Subcutaneous abdominal adipose tissue (tissue), 5 donors: ENCODE measurements around the gene SIGLEC9.
A peak's percentile ranks its signal among the peaks of the same experiment; 100 is the strongest.

Experiments
- H3K27ac ChIP-seq: one replicate; pipeline ENCODE4 v1.7.0; 2013; ENCODE audit warnings: low read depth, mild to moderate bottlenecking, inconsistent platforms, low read length, moderate library complexity
- H3K27me3 ChIP-seq, 5 donors: one replicate each; pipeline ENCODE4 v1.7.0; 2013; ENCODE audit warnings: low read length in 5 of 5, inconsistent platforms in 1 of 5; ENCODE audit not compliant: control insufficient read depth in 5 of 5, insufficient read depth in 4 of 5
- H3K36me3 ChIP-seq, 5 donors: one replicate each; pipeline ENCODE4 v1.7.0; 2013; ENCODE audit warnings: low read length in 5 of 5; ENCODE audit not compliant: control insufficient read depth in 5 of 5, insufficient read depth in 5 of 5
- H3K4me1 ChIP-seq, 5 donors: one replicate each; pipeline ENCODE4 v1.7.0; 2013; ENCODE audit warnings: low read length in 5 of 5, mild to moderate bottlenecking in 3 of 5, moderate library complexity in 1 of 5; ENCODE audit not compliant: control insufficient read depth in 5 of 5, insufficient read depth in 5 of 5
- H3K4me3 ChIP-seq, 5 donors: one replicate each; pipeline ENCODE4 v1.7.0; 2013; ENCODE audit warnings: low read length in 5 of 5, low read depth in 1 of 5
- H3K9ac ChIP-seq, 5 donors: one replicate each; pipeline ENCODE4 v1.7.0; 2013; ENCODE audit warnings: low read length in 5 of 5, mild to moderate bottlenecking in 4 of 5, moderate library complexity in 3 of 5
- H3K9me3 ChIP-seq, 5 donors: one replicate each; pipeline ENCODE4 v1.7.0; 2013; ENCODE audit warnings: low read length in 5 of 5; ENCODE audit not compliant: control insufficient read depth in 5 of 5
- donor health status: healthy.
- donor health status: healthy.
- donor health status: healthy.
- donor health status: healthy.
- donor health status: healthy.

The SIGLEC9 gene

DNA sequence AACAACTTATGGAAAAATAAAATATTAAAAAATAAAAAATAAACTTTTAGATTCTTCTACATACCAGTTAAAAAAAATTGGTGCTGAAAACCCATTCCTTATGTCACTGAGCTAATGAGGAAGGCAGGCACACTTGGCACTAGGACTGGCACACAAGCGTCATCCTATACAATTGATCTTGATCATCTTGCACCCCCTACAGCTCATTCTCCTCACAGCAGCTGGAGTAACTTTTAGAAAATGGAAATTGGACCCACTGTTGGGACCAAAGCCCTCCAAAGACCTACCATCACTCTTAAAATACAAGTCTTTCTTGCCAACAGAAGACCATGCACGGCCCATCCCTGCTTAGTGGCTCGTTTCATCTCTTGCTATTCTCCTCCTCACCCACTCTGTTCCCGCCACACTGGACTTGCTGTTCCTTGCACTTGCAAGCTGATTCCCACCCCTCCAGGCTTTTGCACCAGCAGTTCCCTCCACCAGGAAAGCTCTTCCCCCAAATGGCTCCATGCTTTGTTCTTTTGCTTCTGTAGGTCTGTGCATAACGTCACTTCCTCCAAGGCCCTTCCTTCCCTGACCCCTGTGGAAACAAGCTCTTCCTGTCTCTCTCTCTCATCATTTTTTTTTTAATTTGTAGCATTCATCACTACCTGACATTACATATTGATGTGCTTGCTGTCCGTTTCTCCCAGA is 28.1 kb upstream of the SIGLEC9 start:
- Histone ChIP-seq H3K4me1 (peaks cover 0 to 29% (median 26%) of the 10 kb centered on the region in 5 donors), H3K9ac (no peak overlapping the region), H3K9me3 (no peaks in the 10 kb centered on the region), H3K27me3 (no peaks in the 10 kb centered on the region), H3K4me3 (no peak overlapping the region), H3K27ac (no peak overlapping the region), H3K36me3 (peaks cover 0 to 26% (median 14%) of the 10 kb centered on the region in 5 donors)

DNA sequence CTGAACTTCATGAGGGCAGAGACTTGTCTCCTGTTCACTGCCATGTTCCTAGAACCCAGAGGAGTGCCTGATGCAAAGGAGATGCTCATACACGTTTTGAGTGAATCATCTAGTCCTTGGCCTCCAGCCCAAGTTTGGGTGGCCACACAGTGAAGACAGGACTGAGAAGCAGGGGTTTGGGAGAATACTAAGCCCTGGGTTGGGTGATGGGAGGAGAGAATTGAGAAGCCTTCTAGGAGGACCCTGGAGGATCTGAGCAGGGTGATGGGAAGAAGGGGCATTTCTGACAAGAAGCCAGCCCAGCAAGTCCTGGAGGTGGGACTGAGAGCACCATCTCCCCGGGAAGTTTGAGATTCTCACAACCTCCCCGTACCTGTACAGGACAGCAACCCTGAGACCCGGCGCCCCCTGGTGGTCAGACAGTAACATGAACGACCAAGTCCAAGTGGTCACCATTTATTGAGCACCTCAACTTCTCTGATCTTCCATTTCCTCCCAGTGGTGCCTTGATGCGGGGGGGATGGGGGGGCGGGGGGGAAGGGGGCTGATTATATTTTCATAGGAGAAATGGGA is 27.5 kb upstream of the SIGLEC9 start:
- Histone ChIP-seq H3K9ac (no peak overlapping the region), H3K36me3 (peaks cover 0 to 29% (median 16%) of the 10 kb centered on the region in 5 donors), H3K27me3 (no peaks in the 10 kb centered on the region), H3K4me1 (peaks cover 0 to 29% (median 26%) of the 10 kb centered on the region in 5 donors), H3K27ac (no peak overlapping the region), H3K9me3 (no peaks in the 10 kb centered on the region), H3K4me3 (no peak overlapping the region)

- Histone ChIP-seq H3K4me3 (no peak overlapping the region), H3K9ac (no peak overlapping the region), H3K4me1 (peaks cover 0 to 29% (median 26%) of the 10 kb centered on the region in 5 donors), H3K9me3 (no peaks in the 10 kb centered on the region), H3K36me3 (peaks cover under 1 to 35% (median 21%) of the 10 kb centered on the region in 5 donors), H3K27ac (no peak overlapping the region), H3K27me3 (no peaks in the 10 kb centered on the region)
Observed at GRCh38 chr19:51097796-51098195, 26.9 kb upstream of the SIGLEC9 start.

DNA sequence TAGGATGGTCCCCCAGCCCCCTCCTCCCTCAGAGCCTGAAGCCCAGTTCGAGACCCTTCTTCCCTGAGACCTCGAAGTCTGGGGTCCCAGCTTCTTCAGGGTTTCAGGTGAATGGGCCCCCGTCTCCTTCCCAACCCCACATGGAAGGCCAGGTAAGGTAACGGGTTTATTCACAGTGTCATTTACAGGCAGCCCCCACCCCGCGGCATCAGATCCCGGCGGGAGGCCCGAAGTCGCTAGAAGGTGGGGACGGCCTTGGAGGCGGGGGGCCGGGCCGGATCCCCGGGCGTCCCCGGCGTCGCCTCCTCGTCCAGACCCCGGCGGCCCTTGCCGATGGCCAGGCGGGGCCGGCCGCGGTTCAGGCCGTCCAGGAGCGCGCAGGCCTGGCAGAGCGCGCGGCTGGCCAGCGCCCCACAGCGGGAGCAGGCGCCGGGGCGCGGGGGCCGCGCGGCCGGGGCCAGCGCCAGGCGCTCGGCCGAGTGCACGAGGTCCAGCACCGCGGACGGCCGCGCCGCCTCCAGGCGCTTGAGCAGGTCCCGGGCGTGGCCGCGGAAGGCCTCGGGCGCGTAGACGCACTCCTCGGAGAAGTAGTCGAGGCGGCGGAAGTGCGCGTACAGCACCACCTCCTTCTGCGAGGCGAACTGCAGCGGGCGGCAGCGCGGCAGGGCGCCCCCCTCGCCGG is 26.2 kb upstream of the SIGLEC9 start:
- H3K4me3 ChIP-seq: peak overlapping the region in 2 of 5 donors; percentile 14 to 41
- peaks cover 3 to 39% (median 23%) of the 10 kb centered on the region in 5 donors for H3K36me3 ChIP-seq
- H3K27me3 ChIP-seq: no peaks in the 10 kb centered on the region
- H3K27ac ChIP-seq: no peak overlapping the region
- no peaks in the 10 kb centered on the region for H3K9me3 ChIP-seq
- no peak overlapping the region for H3K9ac ChIP-seq
- peaks cover 0 to 34% (median 28%) of the 10 kb centered on the region in 5 donors for H3K4me1 ChIP-seq

DNA sequence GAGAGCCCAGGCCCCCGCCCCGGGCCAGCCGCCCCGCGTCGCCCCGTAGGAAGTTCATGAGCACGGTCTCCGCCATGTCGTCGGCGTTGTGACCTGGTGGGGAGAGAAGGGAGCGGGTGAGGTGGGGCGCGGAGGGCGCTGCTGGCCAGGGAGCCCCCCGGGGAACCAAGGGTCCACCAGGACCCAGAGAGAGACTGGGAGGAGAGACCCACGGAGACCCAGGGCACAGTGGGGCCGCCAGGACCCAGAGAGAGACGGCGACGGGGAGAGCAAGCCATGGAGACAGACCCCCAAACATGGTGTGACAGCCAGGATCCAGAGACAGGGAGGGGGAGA is 25.7 kb upstream of the SIGLEC9 start:
- Histone ChIP-seq H3K4me1 (peaks cover 0 to 39% (median 33%) of the 10 kb centered on the region in 5 donors), H3K4me3 (peak overlapping the region in 2 of 5 donors; percentile 14 to 41), H3K9me3 (no peaks in the 10 kb centered on the region), H3K27ac (no peak overlapping the region), H3K9ac (peak overlapping the region in 1 of 5 donors; percentile 17), H3K36me3 (peaks cover 3 to 43% (median 28%) of the 10 kb centered on the region in 5 donors), H3K27me3 (no peaks in the 10 kb centered on the region)

DNA sequence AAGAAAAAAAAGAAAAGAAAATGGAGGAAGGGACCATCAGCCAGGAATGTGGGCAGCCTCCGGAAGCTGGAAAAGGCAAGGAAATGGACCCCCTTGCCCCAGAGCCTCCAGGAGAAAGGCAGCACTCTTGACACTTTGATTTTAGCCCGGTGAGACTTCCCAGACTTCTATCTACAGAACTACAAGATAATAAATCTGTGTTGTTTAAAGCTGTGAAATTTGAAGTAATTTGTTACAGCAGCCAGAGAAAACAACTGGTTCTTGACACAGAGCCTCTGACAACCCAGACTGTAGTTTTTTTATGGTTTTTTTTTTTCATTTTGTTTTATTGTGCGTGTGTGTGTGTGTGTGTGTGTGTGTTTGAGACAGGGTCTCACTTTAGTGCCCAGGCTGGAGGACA is 24.1 kb upstream of the SIGLEC9 start:
- H3K9ac ChIP-seq: no peak overlapping the region
- peaks cover 3 to 56% (median 29%) of the 10 kb centered on the region in 5 donors for H3K36me3 ChIP-seq
- H3K4me1 ChIP-seq: peaks cover 0 to 45% (median 34%) of the 10 kb centered on the region in 5 donors
- no peaks in the 10 kb centered on the region for H3K9me3 ChIP-seq
- H3K27ac ChIP-seq: no peak overlapping the region
- H3K27me3 ChIP-seq: no peaks in the 10 kb centered on the region
- no peak overlapping the region for H3K4me3 ChIP-seq

- Histone ChIP-seq H3K4me3 (no peak overlapping the region), H3K9me3 (no peaks in the 10 kb centered on the region), H3K9ac (peak overlapping the region in 1 of 5 donors; percentile 32), H3K4me1 (peaks cover 0 to 45% (median 34%) of the 10 kb centered on the region in 5 donors), H3K36me3 (peaks cover 3 to 56% (median 29%) of the 10 kb centered on the region in 5 donors), H3K27me3 (no peaks in the 10 kb centered on the region), H3K27ac (no peak overlapping the region)
Observed at GRCh38 chr19:51101171-51101865, 23.4 kb upstream of the SIGLEC9 start.

DNA sequence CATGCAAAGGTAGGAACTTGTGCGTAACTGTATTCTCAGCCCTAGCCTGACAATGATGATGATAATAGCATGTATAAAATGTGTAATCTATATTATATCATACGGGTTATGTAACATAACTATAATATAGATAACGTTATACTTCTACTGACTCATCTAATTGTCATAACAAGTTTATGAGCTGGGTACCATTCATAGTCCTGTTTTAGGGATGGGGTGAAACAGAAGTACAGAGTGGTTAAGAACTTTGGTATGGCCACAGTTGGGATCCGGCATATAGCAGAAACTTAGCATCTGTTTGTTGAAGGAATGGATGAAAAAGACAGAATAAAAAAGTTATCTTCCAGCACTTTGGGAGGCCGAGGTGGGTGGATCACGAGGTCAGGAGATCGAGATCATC is 21.7 kb upstream of the SIGLEC9 start:
- Histone ChIP-seq H3K4me1 (peaks cover 2 to 58% (median 44%) of the 10 kb centered on the region in 5 donors), H3K9me3 (no peaks in the 10 kb centered on the region), H3K4me3 (no peak overlapping the region), H3K9ac (no peak overlapping the region), H3K36me3 (peaks cover 3 to 52% (median 25%) of the 10 kb centered on the region in 5 donors), H3K27ac (no peak overlapping the region), H3K27me3 (no peaks in the 10 kb centered on the region)

GRCh38 chr19:51103926-51104341 is 20.8 kb upstream of the SIGLEC9 start:
- Histone ChIP-seq H3K4me1 (peaks cover 3 to 64% (median 45%) of the 10 kb centered on the region in 5 donors), H3K27me3 (no peaks in the 10 kb centered on the region), H3K27ac (no peak overlapping the region), H3K9ac (no peak overlapping the region), H3K36me3 (peaks cover 3 to 48% (median 23%) of the 10 kb centered on the region in 5 donors), H3K4me3 (no peak overlapping the region), H3K9me3 (no peaks in the 10 kb centered on the region)
